Prostate gland (tissue), 2 donors: ENCODE data around the gene TYK2.

Experiments
- POLR2A ChIP-seq: fragments of 450-650 bp; IDR thresholded peaks from one replicate; pipeline ENCODE4 v1.6.1; 2016; ENCODE audit warnings: antibody characterized with exemption, mild to moderate bottlenecking
- TF ChIP-seq, protein P1 (sequence below), 4 experiments: fragments of 200-600 bp in 2 of 4; fragments of 450-650 bp in 2 of 4; sonication (generic) in 2 of 4; IDR thresholded peaks; 1 replicate in 3 of 4; 2 replicates in 1 of 4; pipeline ENCODE4 v1.5.1; 2016 to 2019; ENCODE audit warnings: antibody characterized with exemption in 4 of 4, mild to moderate bottlenecking in 2 of 4, moderate library complexity in 2 of 4

DNA sequence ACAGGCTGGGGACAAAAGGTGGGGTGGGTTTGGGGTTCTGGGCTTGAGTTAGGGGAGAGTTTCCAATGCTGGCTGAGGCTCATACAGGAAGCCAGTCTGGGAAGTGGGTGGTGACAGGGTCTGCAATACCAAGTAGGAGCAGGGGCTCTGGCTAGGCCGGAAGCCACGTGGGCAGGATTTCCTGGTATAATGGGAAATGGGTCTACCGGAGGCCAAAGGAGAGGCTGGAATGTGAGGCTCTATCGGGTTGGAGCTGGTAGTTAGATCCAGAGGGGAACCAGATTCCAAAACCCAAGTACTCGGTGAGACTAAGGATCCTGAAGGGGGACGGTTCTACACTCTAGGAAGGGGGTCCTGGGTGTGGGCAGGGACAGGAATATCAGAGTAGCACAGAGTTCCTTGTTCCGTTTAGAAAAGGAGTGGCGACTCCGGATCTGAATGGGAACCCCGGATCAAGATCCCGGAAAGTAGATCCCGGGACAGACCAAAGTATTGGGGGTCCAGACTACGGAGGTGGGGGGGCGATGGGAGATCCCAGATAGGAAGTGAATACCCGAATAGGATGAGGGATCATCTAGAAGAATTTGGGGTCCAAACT is 22.2 kb upstream of the TYK2 start:
- TF ChIP-seq POLR2A = no peak
- TF ChIP-seq, protein P1, sequence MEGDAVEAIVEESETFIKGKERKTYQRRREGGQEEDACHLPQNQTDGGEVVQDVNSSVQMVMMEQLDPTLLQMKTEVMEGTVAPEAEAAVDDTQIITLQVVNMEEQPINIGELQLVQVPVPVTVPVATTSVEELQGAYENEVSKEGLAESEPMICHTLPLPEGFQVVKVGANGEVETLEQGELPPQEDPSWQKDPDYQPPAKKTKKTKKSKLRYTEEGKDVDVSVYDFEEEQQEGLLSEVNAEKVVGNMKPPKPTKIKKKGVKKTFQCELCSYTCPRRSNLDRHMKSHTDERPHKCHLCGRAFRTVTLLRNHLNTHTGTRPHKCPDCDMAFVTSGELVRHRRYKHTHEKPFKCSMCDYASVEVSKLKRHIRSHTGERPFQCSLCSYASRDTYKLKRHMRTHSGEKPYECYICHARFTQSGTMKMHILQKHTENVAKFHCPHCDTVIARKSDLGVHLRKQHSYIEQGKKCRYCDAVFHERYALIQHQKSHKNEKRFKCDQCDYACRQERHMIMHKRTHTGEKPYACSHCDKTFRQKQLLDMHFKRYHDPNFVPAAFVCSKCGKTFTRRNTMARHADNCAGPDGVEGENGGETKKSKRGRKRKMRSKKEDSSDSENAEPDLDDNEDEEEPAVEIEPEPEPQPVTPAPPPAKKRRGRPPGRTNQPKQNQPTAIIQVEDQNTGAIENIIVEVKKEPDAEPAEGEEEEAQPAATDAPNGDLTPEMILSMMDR (IDR thresholded peaks at IDR 0.05) = no peak
